PFSK-1 (cell line): Measurements from ENCODE around the gene RNASE9.

Experiments
- FOXP2 ChIP-seq: optimal IDR thresholded peaks from 2 replicates; pipeline ENCODE3; 2011; ENCODE audit warnings: borderline replicate concordance, control low read depth, inconsistent platforms; ENCODE audit not compliant: insufficient read depth; ENCODE audit errors: extremely low read length, extremely low read depth
- POLR2AphosphoS5 ChIP-seq: IDR thresholded peaks from 2 replicates; pipeline ENCODE4 v1.6.1; 2012; ENCODE audit warnings: low read depth, mild to moderate bottlenecking, control low read depth, low read length, moderate library complexity
- REST ChIP-seq, 2 experiments: IDR thresholded peaks; 2 replicates each; pipeline versions ENCODE4 v1.6.1 to v1.8.0; 2011 to 2012; ENCODE audit warnings: low read depth in 2 of 2, low read length in 2 of 2, control low read depth in 1 of 2, inconsistent platforms in 1 of 2, mild to moderate bottlenecking in 1 of 2, moderate library complexity in 1 of 2; ENCODE audit not compliant: insufficient read depth in 1 of 2
- SIN3A ChIP-seq: IDR thresholded peaks from 2 replicates; pipeline ENCODE4 v1.6.1; 2012; ENCODE audit warnings: mild to moderate bottlenecking, low read length, moderate library complexity, borderline replicate concordance; ENCODE audit not compliant: insufficient read depth
- TAF1 ChIP-seq: IDR thresholded peaks from 2 replicates; pipeline ENCODE4 v1.6.1; 2012; ENCODE audit warnings: low read length, control low read depth, borderline replicate concordance; ENCODE audit not compliant: insufficient read depth

DNA sequence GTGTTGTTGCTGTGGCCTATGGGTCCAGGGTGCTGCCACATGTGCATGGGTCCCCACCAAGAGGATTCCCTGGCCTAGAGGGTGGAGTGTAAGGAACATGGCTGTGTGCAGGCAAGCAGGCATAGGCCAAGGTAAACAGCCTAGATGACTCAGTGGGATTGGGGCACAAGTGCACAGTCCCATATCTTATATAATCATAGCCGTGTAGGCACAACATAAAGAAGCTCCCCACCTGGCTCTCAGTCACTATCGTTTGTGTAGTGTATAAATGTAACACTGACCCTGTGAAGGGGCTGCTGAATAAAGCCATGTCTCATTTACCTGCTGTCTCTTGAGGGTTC lies 46.0 kb upstream of the RNASE9 start:
- TF ChIP-seq POLR2AphosphoS5 (no peak), REST (IDR thresholded peaks at IDR 0.05; ENCODE audit: insufficient read depth in 1 of 2, low read depth in 2 of 2, low read length in 2 of 2) (no peak), TAF1 (no peak), SIN3A (no peak), FOXP2 (no peak)
